Trophoblast cell (in vitro differentiated cells and primary cell): ENCODE data around the gene WSCD2.

Experiments used
- DNase-seq, 2 donors: peaks; one replicate each; pipeline ENCODE4 v3.0.0-alpha.2; 2016
- H2AFZ ChIP-seq: 2 replicates; pipeline ENCODE4 v1.6.1; 2013; ENCODE audit warnings: low read length, moderate library complexity, mild to moderate bottlenecking; ENCODE audit not compliant: insufficient read depth, poor library complexity
- H2AK5ac ChIP-seq: 2 replicates; pipeline ENCODE4 v1.6.1; 2013; ENCODE audit warnings: mild to moderate bottlenecking, low read length
- H2BK120ac ChIP-seq: 2 replicates; pipeline ENCODE4 v1.6.1; 2013; ENCODE audit warnings: low read length, mild to moderate bottlenecking, moderate library complexity; ENCODE audit not compliant: insufficient read depth, poor library complexity
- H2BK12ac ChIP-seq: 2 replicates; pipeline ENCODE4 v1.6.1; 2013; ENCODE audit warnings: mild to moderate bottlenecking, low read length, moderate library complexity
- H2BK5ac ChIP-seq: 2 replicates; pipeline ENCODE4 v1.6.1; 2013; ENCODE audit warnings: low read length, low read depth, moderate library complexity, mild to moderate bottlenecking; ENCODE audit not compliant: poor library complexity
- H3K14ac ChIP-seq: 2 replicates; pipeline ENCODE4 v1.6.1; 2013; ENCODE audit warnings: mild to moderate bottlenecking, low read length
- H3K18ac ChIP-seq: 2 replicates; pipeline ENCODE4 v1.6.1; 2013; ENCODE audit warnings: mild to moderate bottlenecking, low read length
- H3K23ac ChIP-seq: 2 replicates; pipeline ENCODE4 v1.6.1; 2013; ENCODE audit warnings: low read length
- H3K27ac ChIP-seq: 2 replicates; pipeline ENCODE4 v1.5.1; 2013; ENCODE audit warnings: low read depth, mild to moderate bottlenecking, inconsistent platforms, low read length, moderate library complexity
- H3K27me3 ChIP-seq: 2 replicates; pipeline ENCODE4 v1.6.1; 2013; ENCODE audit warnings: inconsistent platforms, mild to moderate bottlenecking, low read length, moderate library complexity; ENCODE audit not compliant: insufficient read depth
- H3K36me3 ChIP-seq, 2 experiments: 1 replicate in 1 of 2; 2 replicates in 1 of 2; pipeline ENCODE4 v1.6.1; 2013; ENCODE audit warnings: low read length in 2 of 2, mild to moderate bottlenecking in 2 of 2, moderate library complexity in 1 of 2; ENCODE audit not compliant: insufficient read depth in 2 of 2, control insufficient read depth in 1 of 2
- H3K4ac ChIP-seq: 2 replicates; pipeline ENCODE4 v1.6.1; 2013; ENCODE audit warnings: low read depth, mild to moderate bottlenecking, low read length, moderate library complexity
- H3K4me1 ChIP-seq, 2 experiments: 1 replicate in 1 of 2; 2 replicates in 1 of 2; pipeline ENCODE4 v1.6.1; 2013; ENCODE audit warnings: low read length in 2 of 2, mild to moderate bottlenecking in 2 of 2, moderate library complexity in 1 of 2; ENCODE audit not compliant: insufficient read depth in 2 of 2, control insufficient read depth in 1 of 2
- H3K4me2 ChIP-seq: 2 replicates; pipeline ENCODE4 v1.6.1; 2013; ENCODE audit warnings: inconsistent platforms, mild to moderate bottlenecking, low read length, moderate library complexity
- H3K4me3 ChIP-seq: 2 replicates; pipeline ENCODE4 v1.5.1; 2013; ENCODE audit warnings: mild to moderate bottlenecking, low read depth, low read length, inconsistent platforms
- H3K79me1 ChIP-seq: one replicate; pipeline ENCODE4 v1.6.1; 2013; ENCODE audit warnings: low read length
- H3K79me2 ChIP-seq: 2 replicates; pipeline ENCODE4 v1.6.1; 2013; ENCODE audit warnings: low read length, mild to moderate bottlenecking; ENCODE audit not compliant: control insufficient read depth, insufficient read depth, poor library complexity
- H3K9ac ChIP-seq: 2 replicates; pipeline ENCODE4 v1.6.1; 2013; ENCODE audit warnings: mild to moderate bottlenecking, low read length
- H3K9me3 ChIP-seq: 2 replicates; pipeline ENCODE4 v1.6.1; 2013; ENCODE audit warnings: low read depth, mild to moderate bottlenecking, control low read depth, inconsistent platforms, low read length; ENCODE audit not compliant: insufficient read depth
- H4K12ac ChIP-seq: 2 replicates; pipeline ENCODE4 v1.6.1; 2013; ENCODE audit warnings: low read depth, mild to moderate bottlenecking, low read length, moderate library complexity
- H4K8ac ChIP-seq: 2 replicates; pipeline ENCODE4 v1.6.1; 2013; ENCODE audit warnings: low read depth, mild to moderate bottlenecking, low read length, moderate library complexity
- H4K91ac ChIP-seq: one replicate; pipeline ENCODE4 v1.6.1; 2013; ENCODE audit warnings: low read depth, mild to moderate bottlenecking, low read length, moderate library complexity
- WGBS: extraction: QIAGEN DNeasy Blood & Tissue Kit; methylation state at CpG from one replicate; pipeline ENCODE4 v1.1.7; 2013; ENCODE audit warnings: missing lambda C conversion rate; ENCODE audit not compliant: insufficient read length, insufficient coverage; ENCODE audit errors: extremely low coverage; 5-methylcytosine and 5-hydroxymethylcytosine counted together

Gene WSCD2

DNA sequence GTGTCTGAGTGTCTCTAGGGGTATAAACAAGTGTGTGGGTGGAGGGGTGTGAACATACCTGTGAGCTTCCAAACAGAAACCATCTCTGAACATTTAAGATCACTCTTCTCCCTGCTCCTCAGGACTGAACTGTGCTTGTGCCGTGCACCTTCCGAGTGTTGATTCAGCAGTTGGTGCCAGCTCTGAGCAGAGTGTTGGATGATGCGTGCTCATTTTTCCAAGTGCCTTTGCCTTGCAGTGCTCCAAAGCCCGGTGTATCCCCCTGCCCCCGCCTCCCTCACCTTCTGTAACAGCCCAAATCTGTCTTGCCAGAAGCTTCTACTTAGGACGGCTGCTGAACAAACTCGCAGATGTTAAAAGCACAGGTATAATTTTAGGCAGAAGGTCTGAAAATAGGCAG is 4.4 kb downstream of the WSCD2 start:
- no peak overlapping the region for H4K91ac ChIP-seq
- H3K9ac ChIP-seq: no peak overlapping the region
- no peaks in the 10 kb centered on the region for H3K79me1 ChIP-seq
- H3K27me3 ChIP-seq: no peaks in the 10 kb centered on the region
- no CpG with 5 or more reads among the region's 7 CpGs for WGBS
- no peak overlapping the region for H3K23ac ChIP-seq
- no peaks in the 10 kb centered on the region for H3K9me3 ChIP-seq
- H4K12ac ChIP-seq: no peak overlapping the region
- DNase-seq: no peak
- no peak overlapping the region for H2AFZ ChIP-seq
- H3K4me2 ChIP-seq: no peak overlapping the region
- no peak overlapping the region for H4K8ac ChIP-seq
- no peak overlapping the region for H3K27ac ChIP-seq
- peaks cover 0 to 3% of the 10 kb centered on the region in 2 experiments for H3K4me1 ChIP-seq
- no peak overlapping the region for H2AK5ac ChIP-seq
- no peaks in the 10 kb centered on the region for H3K36me3 ChIP-seq
- H3K18ac ChIP-seq: no peak overlapping the region
- H3K4me3 ChIP-seq: no peak overlapping the region
- H2BK120ac ChIP-seq: no peak overlapping the region
- no peaks in the 10 kb centered on the region for H3K79me2 ChIP-seq
- no peak overlapping the region for H3K14ac ChIP-seq
- H3K4ac ChIP-seq: no peak overlapping the region
- no peak overlapping the region for H2BK5ac ChIP-seq
- no peak overlapping the region for H2BK12ac ChIP-seq

DNA sequence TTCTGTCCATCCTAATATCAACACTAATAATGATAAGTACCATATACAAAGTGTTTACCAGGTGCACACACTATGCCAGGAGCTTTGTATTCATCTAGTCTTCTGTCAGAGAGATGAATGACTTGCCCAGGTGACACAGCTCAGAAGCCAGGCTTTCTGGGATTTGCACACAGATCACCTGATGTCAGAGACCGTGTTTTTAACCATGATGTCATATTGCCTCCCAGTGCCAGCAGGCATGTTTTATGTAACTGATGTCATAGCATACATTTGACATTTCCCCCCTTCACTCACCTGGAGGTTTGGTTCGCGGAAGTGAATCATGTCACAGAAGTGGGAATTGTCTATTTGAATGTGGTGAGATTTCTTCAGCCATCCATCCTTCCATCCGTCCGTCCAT is 5.7 kb downstream of the WSCD2 start:
- H3K9ac ChIP-seq: no peak overlapping the region
- H3K23ac ChIP-seq: no peak overlapping the region
- no peak overlapping the region for H2BK12ac ChIP-seq
- no peak overlapping the region for H4K91ac ChIP-seq
- H3K4ac ChIP-seq: no peak overlapping the region
- no peak overlapping the region for H2AFZ ChIP-seq
- DNase-seq: no peak
- no peak overlapping the region for H3K18ac ChIP-seq
- H3K79me1 ChIP-seq: no peaks in the 10 kb centered on the region
- peaks cover 0 to 3% of the 10 kb centered on the region in 2 experiments for H3K4me1 ChIP-seq
- H3K27me3 ChIP-seq: no peaks in the 10 kb centered on the region
- no peaks in the 10 kb centered on the region for H3K79me2 ChIP-seq
- H3K9me3 ChIP-seq: no peaks in the 10 kb centered on the region
- no CpG with 5 or more reads among the region's 5 CpGs for WGBS
- no peak overlapping the region for H4K12ac ChIP-seq
- no peak overlapping the region for H2AK5ac ChIP-seq
- no peak overlapping the region for H2BK120ac ChIP-seq
- no peak overlapping the region for H3K4me2 ChIP-seq
- H4K8ac ChIP-seq: no peak overlapping the region
- no peak overlapping the region for H2BK5ac ChIP-seq
- H3K36me3 ChIP-seq: no peaks in the 10 kb centered on the region
- H3K4me3 ChIP-seq: no peak overlapping the region
- no peak overlapping the region for H3K14ac ChIP-seq
- no peak overlapping the region for H3K27ac ChIP-seq

DNA sequence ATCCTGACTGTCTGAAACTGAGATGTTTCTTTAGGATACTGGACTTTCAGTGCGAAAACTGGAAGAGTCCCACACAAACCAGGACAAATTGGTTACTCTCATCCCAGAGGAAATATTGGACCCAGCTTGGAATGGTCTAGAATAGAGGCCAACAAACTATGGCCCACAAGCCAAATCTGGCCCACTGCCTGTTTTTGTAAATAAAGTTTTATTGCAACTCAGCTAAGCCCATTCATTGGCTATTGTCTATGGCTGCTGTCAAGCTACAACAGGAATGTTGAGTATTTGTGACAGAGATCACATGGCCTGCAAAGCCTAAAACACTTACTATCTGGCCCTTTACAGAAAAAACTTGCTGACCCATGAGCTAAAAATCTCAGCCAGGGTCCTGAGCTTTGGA is 6.5 kb downstream of the WSCD2 start:
- WGBS: no CpG with 5 or more reads among the region's 1 CpG
- no peaks in the 10 kb centered on the region for H3K36me3 ChIP-seq
- no peaks in the 10 kb centered on the region for H3K9me3 ChIP-seq
- no peak overlapping the region for H3K4me2 ChIP-seq
- H3K79me2 ChIP-seq: no peaks in the 10 kb centered on the region
- H3K27me3 ChIP-seq: no peaks in the 10 kb centered on the region
- H3K9ac ChIP-seq: no peak overlapping the region
- no peak overlapping the region for H3K14ac ChIP-seq
- no peak overlapping the region for H2AK5ac ChIP-seq
- no peak overlapping the region for H2BK120ac ChIP-seq
- H2BK5ac ChIP-seq: no peak overlapping the region
- H2AFZ ChIP-seq: no peak overlapping the region
- no peak for DNase-seq
- H3K79me1 ChIP-seq: no peaks in the 10 kb centered on the region
- no peak overlapping the region for H3K4ac ChIP-seq
- H3K4me1 ChIP-seq: no peaks in the 10 kb centered on the region
- H3K27ac ChIP-seq: no peak overlapping the region
- H3K23ac ChIP-seq: no peak overlapping the region
- no peak overlapping the region for H3K18ac ChIP-seq
- H4K12ac ChIP-seq: no peak overlapping the region
- H2BK12ac ChIP-seq: no peak overlapping the region
- H4K91ac ChIP-seq: no peak overlapping the region
- no peak overlapping the region for H4K8ac ChIP-seq
- no peak overlapping the region for H3K4me3 ChIP-seq

GRCh38 chr12:108136697-108137096 is 7.6 kb downstream of the WSCD2 start:
- Histone ChIP-seq H2BK12ac (no peak overlapping the region), H2BK5ac (no peak overlapping the region), H4K91ac (no peak overlapping the region), H3K27ac (no peak overlapping the region), H2AFZ (no peak overlapping the region), H3K4ac (no peak overlapping the region), H2AK5ac (no peak overlapping the region), H4K8ac (no peak overlapping the region), H3K79me2 (no peaks in the 10 kb centered on the region), H4K12ac (no peak overlapping the region), H3K23ac (no peak overlapping the region), H3K36me3 (no peaks in the 10 kb centered on the region), H3K9me3 (no peaks in the 10 kb centered on the region), H3K18ac (no peak overlapping the region), H3K4me3 (no peak overlapping the region), H3K9ac (no peak overlapping the region), H3K27me3 (no peaks in the 10 kb centered on the region), H3K4me1 (no peaks in the 10 kb centered on the region), H3K14ac (no peak overlapping the region), H2BK120ac (no peak overlapping the region), H3K4me2 (no peak overlapping the region), H3K79me1 (no peaks in the 10 kb centered on the region)
- no CpG with 5 or more reads among the region's 6 CpGs for WGBS
- DNase-seq: no peak
